Testis (tissue), 2 donors: ENCODE measurements around the gene IQGAP1.

ENCODE experiments used
- CTCF ChIP-seq, 3 experiments: fragments of 450-650 bp in 2 of 3; fragments of 200-600 bp in 1 of 3; sonication (generic) in 1 of 3; IDR thresholded peaks; one replicate each; pipeline ENCODE4 v1.5.1; 2016 to 2019; ENCODE audit warnings: antibody characterized with exemption in 3 of 3, mild to moderate bottlenecking in 2 of 3, moderate library complexity in 1 of 3
- POLR2A ChIP-seq: fragments of 450-650 bp; IDR thresholded peaks from one replicate; pipeline ENCODE4 v1.6.1; 2017; ENCODE audit warnings: antibody characterized with exemption, mild to moderate bottlenecking, moderate library complexity

DNA sequence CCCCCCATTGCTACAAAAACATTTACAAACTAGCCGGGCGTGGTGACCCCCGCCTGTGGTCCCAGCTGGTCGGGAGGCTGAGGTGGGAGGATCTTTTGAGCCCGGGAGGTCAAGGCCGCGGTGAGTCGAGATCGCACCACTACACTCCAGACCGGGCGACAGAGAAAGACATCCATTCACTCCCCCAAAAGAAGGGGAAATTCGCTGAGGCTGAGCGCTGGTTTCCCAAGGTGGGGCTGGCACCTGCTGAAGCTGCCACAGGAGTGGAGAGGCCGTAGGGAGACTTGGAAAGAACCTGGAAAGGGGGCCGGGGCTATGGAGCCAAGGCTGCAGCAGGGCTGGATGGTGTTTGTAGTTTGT is 140.9 kb downstream of the IQGAP1 start:
- TF ChIP-seq POLR2A (no peak), CTCF (IDR thresholded peaks at IDR 0.05) (no peak)
